Cardiac muscle cell (in vitro differentiated cells and primary cell): Measurements from ENCODE around the gene ITGA11. TPM values are rescaled to one million over a fixed set of nuclear protein-coding genes. Genes with fewer than 3 reads are reported as not detected.

Experiments used
- DNase-seq, 2 donors: peaks; one replicate each; pipeline versions ENCODE4 v3.0.0 to v3.0.0-alpha.2; 2010 to 2017; ENCODE audit warnings: low read depth in 1 of 2, low spot score in 1 of 2
- H3K27ac ChIP-seq: fragments of 200-600 bp; sonication (generic); 2 replicates; pipeline ENCODE4 v1.5.1; 2016
- H3K27me3 ChIP-seq: fragments of 200-600 bp; sonication (generic); 2 replicates; pipeline ENCODE4 v1.6.0; 2016; ENCODE audit warnings: control low read depth
- H3K36me3 ChIP-seq: fragments of 200-600 bp; sonication (generic); 2 replicates; pipeline ENCODE4 v1.5.1; 2016; ENCODE audit warnings: control low read depth
- H3K4me1 ChIP-seq: fragments of 200-600 bp; sonication (generic); 2 replicates; pipeline ENCODE4 v1.8.1; 2017; ENCODE audit warnings: low read depth, mild to moderate bottlenecking, mixed run types
- H3K4me3 ChIP-seq: fragments of 200-600 bp; sonication (generic); 2 replicates; pipeline ENCODE4 v1.5.1; 2016; ENCODE audit warnings: mild to moderate bottlenecking
- H3K9me3 ChIP-seq: fragments of 200-600 bp; sonication (generic); 2 replicates; pipeline ENCODE4 v1.5.1; 2017; ENCODE audit warnings: low read depth, mild to moderate bottlenecking, control low read depth
- CTCF ChIP-seq: IDR thresholded peaks from 2 replicates; pipeline ENCODE4 v1.5.1; 2012; ENCODE audit warnings: low read depth, mild to moderate bottlenecking, low read length
- polyA plus RNA-seq: library from polyadenylated mRNA; unstranded; fragments of >200 nt; fragmentation: Nextera tagmentation; extraction: Ambion mirVana; gene quantifications from 2 replicates; pipeline ENCODE4 v1.2.1, GENCODE V29; 2016
- total RNA-seq: library from RNA; depleted of rRNA; stranded (reverse); fragments of >200 nt; gene quantifications from 2 replicates; pipeline ENCODE4 v1.2.3, GENCODE V29; 2016

The ITGA11 gene
- total and polyA plus RNA-seq, 2 experiments from 2014 or later = 0.12 to 1.2 TPM

GRCh38 chr15:68404056-68404798, 27.7 kb downstream of the ITGA11 start:
- Histone ChIP-seq H3K9me3 (no peaks in the 10 kb centered on the region), H3K27me3 (no peaks in the 10 kb centered on the region), H3K36me3 (no peaks in the 10 kb centered on the region), H3K4me1 (no peaks in the 10 kb centered on the region), H3K27ac (no peak overlapping the region), H3K4me3 (no peak overlapping the region)
- DNase-seq = no peak
- TF ChIP-seq CTCF = no peak

DNA sequence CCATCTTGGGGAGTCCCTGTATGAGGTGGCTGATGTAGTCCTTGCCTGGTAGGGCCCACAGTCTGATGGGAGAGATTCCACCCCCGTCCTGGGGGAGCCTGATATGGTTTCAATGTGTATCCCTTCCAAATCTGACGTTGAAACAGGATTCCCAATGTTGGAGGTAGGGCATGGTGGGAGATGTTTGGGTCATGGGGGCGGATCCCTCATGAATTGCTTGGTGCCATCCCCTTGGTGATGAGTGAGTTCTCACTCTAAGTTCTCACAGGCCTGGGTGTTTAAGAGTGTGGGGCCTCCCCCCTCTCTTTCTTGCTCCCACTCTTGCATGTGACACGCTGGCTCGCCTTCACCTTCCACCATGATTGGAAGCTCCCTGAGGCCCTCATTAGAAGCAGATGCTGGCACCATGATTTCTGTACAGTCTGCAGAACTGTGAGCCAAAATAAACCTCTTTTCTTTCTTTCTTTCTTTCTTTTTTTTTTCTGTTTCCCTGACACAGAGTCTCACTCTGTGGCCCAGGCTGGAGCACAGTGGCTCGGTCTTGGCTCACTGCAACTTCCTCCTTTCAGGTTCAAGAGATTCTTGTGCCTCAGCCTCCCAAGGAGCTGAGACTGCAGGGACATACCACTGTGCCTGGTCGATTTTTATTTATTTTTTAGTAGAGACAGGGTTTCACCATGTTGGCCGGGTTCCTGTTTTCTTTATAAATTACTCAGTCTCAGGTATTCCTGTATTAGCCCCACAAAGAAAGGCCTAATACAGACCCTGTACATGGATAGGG, 28.6 kb downstream of the ITGA11 start:
- Histone ChIP-seq H3K9me3 (no peaks in the 10 kb centered on the region), H3K4me1 (no peaks in the 10 kb centered on the region), H3K27me3 (no peaks in the 10 kb centered on the region), H3K4me3 (no peak overlapping the region), H3K27ac (no peak overlapping the region), H3K36me3 (no peaks in the 10 kb centered on the region)
- no peak for TF ChIP-seq CTCF
- DNase-seq = no peak

GRCh38 chr15:68402432-68403160, 29.4 kb downstream of the ITGA11 start:
- H3K4me3 ChIP-seq = no peak overlapping the region
- no peak overlapping the region for H3K27ac ChIP-seq
- no peaks in the 10 kb centered on the region for H3K9me3 ChIP-seq
- H3K27me3 ChIP-seq = no peaks in the 10 kb centered on the region
- no peak for TF ChIP-seq CTCF
- no peaks in the 10 kb centered on the region for H3K36me3 ChIP-seq
- DNase-seq = no peak
- H3K4me1 ChIP-seq = no peaks in the 10 kb centered on the region

DNA sequence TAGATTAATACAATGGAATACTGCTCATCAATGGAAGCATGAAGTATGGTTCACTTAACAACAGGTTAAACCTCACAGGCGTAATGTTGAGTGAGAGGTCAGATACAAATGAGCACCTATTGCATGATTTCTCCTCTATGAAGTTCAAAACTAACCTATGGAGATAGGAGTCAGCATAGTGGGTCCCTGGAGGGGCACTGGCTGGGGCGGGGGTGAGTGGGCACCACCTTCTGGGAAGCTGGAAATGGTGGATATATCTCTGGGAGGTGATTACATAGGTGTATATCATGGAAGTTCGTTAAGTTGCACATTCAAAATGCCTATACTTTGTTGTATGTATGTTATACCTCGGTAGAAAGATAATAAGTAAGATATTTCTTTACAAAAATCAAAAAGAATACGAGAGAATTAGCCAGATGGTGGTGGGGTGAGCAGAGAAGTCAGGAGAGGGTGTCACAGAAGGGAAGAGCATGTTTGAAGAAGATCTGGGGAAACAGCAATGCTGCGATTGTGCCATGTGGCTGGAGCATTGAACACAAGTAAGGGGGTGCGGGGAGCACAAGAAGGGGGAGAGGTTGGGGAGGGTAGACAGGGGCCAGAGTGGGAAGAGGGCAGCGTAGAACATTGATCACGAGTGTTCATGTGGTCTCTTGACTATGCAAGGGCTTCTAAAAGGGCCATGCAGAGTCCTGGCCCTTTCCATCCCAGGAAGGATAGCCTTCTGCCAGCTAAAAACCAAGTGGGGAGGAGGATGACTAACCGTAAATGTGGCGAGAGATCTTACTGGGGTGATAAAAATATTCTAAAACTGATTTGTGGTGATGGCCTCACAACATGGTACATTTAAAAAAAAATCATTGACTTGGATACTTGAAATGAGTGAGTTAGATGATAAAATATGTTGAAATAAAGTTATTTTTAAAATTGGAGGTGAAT, 30.2 kb downstream of the ITGA11 start:
- Histone ChIP-seq H3K27ac (no peak overlapping the region), H3K27me3 (no peaks in the 10 kb centered on the region), H3K9me3 (no peaks in the 10 kb centered on the region), H3K4me3 (no peak overlapping the region), H3K36me3 (no peaks in the 10 kb centered on the region), H3K4me1 (no peaks in the 10 kb centered on the region)
- DNase-seq = no peak
- no peak for TF ChIP-seq CTCF

DNA sequence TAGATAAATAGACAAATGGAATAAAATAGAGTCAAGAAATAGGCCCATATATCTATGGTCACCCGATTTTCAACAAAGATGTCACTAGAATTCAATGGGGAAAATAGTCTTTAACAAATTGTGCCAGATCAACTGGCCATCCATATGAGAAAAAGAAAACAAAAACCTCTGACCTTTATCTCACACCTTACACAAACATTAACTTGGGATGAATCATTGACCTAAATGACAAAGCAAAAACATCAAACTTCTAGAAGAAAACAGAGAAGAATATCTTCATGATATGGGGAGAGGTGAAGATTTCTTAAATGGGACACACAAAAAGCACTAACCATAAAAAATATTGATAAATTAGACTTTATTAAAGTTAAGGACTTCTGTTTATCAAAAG, 31.9 kb downstream of the ITGA11 start:
- Histone ChIP-seq H3K9me3 (no peaks in the 10 kb centered on the region), H3K27ac (no peak overlapping the region), H3K4me3 (no peak overlapping the region), H3K27me3 (no peaks in the 10 kb centered on the region), H3K36me3 (no peaks in the 10 kb centered on the region), H3K4me1 (no peaks in the 10 kb centered on the region)
- no peak for TF ChIP-seq CTCF
- DNase-seq = no peak
